Transverse colon (tissue), 4 donors: ENCODE measurements around the gene SLC2A4. TPM values are rescaled to one million over a fixed set of nuclear protein-coding genes. Genes with fewer than 3 reads are reported as not detected.

Source experiments
- DNase-seq: peaks from one replicate; pipeline ENCODE4 v3.0.0-alpha.2; 2019
- H3K27ac ChIP-seq, 4 donors: fragments of 200-600 bp; sonication (generic); 2 replicates each; pipeline ENCODE4 v1.5.1; 2016 to 2018; ENCODE audit warnings: inconsistent platforms in 4 of 4
- H3K27me3 ChIP-seq: fragments of 200-600 bp; sonication (generic); 2 replicates; pipeline ENCODE4 v1.5.1; 2017; ENCODE audit warnings: inconsistent platforms
- H3K36me3 ChIP-seq, 4 donors: fragments of 200-600 bp; sonication (generic); 2 replicates each; pipeline ENCODE4 v1.5.1; 2017 to 2019; ENCODE audit warnings: inconsistent platforms in 4 of 4
- H3K4me1 ChIP-seq, 4 donors: fragments of 200-600 bp; sonication (generic); 2 replicates each; pipeline ENCODE4 v1.5.1; 2017 to 2020; ENCODE audit warnings: inconsistent platforms in 4 of 4
- H3K4me3 ChIP-seq, 4 donors: fragments of 200-600 bp; sonication (generic); 1 replicate in 1 of 4; 2 replicates in 3 of 4; pipeline versions ENCODE4 v1.5.1 to v1.6.1; 2017 to 2019; ENCODE audit warnings: inconsistent platforms in 4 of 4
- H3K9me3 ChIP-seq, 2 donors: fragments of 200-600 bp; sonication (generic); 2 replicates each; pipeline ENCODE4 v1.5.1; 2017 to 2019; ENCODE audit warnings: inconsistent platforms in 2 of 2
- EP300 ChIP-seq: sonication (generic); formaldehyde crosslinking; IDR thresholded peaks from one replicate; pipeline ENCODE4 v1.6.1; 2017; ENCODE audit warnings: antibody characterized with exemption, low read depth
- POLR2A ChIP-seq: fragments of 450-650 bp; IDR thresholded peaks from one replicate; pipeline ENCODE4 v1.6.1; 2016; ENCODE audit warnings: antibody characterized with exemption, mild to moderate bottlenecking, moderate library complexity
- POLR2AphosphoS5 ChIP-seq, 3 donors: sonication (generic); formaldehyde crosslinking; IDR thresholded peaks; one replicate each; pipeline ENCODE4 v1.6.1; 2016; ENCODE audit warnings: antibody characterized with exemption in 3 of 3
- WGBS, 2 donors: methylation state at CpG; one replicate each; pipeline ENCODE4 v1.1.5; 2018; ENCODE audit warnings: low coverage in 1 of 2; 5-methylcytosine and 5-hydroxymethylcytosine counted together
- in situ Hi-C, 4 donors: fragments of 200-750 bp; cut with MboI; loops; one replicate each; pipeline versions ENCODE4 v1.15.0 to v1.15.1; 2017; ENCODE audit warnings: low sequenced_read_pairs in 3 of 4, low pct_ligation_motif_present in 1 of 4, low pct_unique_long_range_greater_than_20kb in 1 of 4
- intact Hi-C: fragments of 100-400 bp; cut with DNase I; formaldehyde crosslinking; loops from one replicate; pipeline ENCODE4 v1.15.1; 2023; ENCODE audit warnings: low total_unique reads
- total RNA-seq, 4 donors: library from RNA; depleted of rRNA; stranded (reverse); fragments of >200 nt; gene quantifications; one replicate each; pipeline ENCODE4 v1.1.0, GENCODE V29; 2016
- TF ChIP-seq, protein P1 (sequence below), 5 experiments: fragments of 200-600 bp in 3 of 5; fragments of 450-650 bp in 2 of 5; sonication (generic) in 3 of 5; IDR thresholded peaks; 1 replicate in 2 of 5; 2 replicates in 3 of 5; pipeline ENCODE4 v1.5.1; 2016 to 2017; ENCODE audit warnings: antibody characterized with exemption in 5 of 5, inconsistent platforms in 3 of 5, mild to moderate bottlenecking in 2 of 5, moderate library complexity in 1 of 5

Gene SLC2A4
- total RNA-seq, 4 donors from 2014 or later: 9.7 to 35.5 (median 20.3) TPM

- no peaks in the 10 kb centered on the region for H3K27me3 ChIP-seq
- no peaks in the 10 kb centered on the region for H3K36me3 ChIP-seq
- no peak for TF ChIP-seq POLR2A
- no peak for TF ChIP-seq EP300
- no peak for TF ChIP-seq POLR2AphosphoS5 (IDR thresholded peaks at IDR 0.05)
- peaks cover 12 to 33% (median 27%) of the 10 kb centered on the region in 4 donors for H3K4me1 ChIP-seq
- 94% methylated on average over 16 of the region's 16 CpGs; no CpG with 5 or more reads in 1 of the 2 donors for WGBS, 2 donors
- DNase-seq: no peak
- peak overlapping the region in 1 of 4 donors; percentile 84 for H3K27ac ChIP-seq
- in situ Hi-C loops: loop anchor here in 2 of 4 donors (25.0 kb wide), 1 partner anchor 248 kb away; the partner anchor contains the start of genes SLC16A11 (in 2 of the 2) and SLC16A13 (in 2 of the 2)
- H3K9me3 ChIP-seq: no peaks in the 10 kb centered on the region
- H3K4me3 ChIP-seq: no peak overlapping the region
- intact Hi-C loops: no loop called here
Observed at GRCh38 chr17:7284911-7285310, 3.4 kb downstream of the SLC2A4 start.

- DNase-seq: no peak
- intact Hi-C loops (no loop called here), in situ Hi-C loops (loop anchor here in 2 of 4 donors (25.0 kb wide), 1 partner anchor 248 kb away; the partner anchor contains the start of genes SLC16A11 (in 2 of the 2) and SLC16A13 (in 2 of the 2))
- Histone ChIP-seq H3K27me3 (no peaks in the 10 kb centered on the region), H3K27ac (no peak overlapping the region), H3K36me3 (no peaks in the 10 kb centered on the region), H3K4me3 (no peak overlapping the region), H3K9me3 (no peaks in the 10 kb centered on the region), H3K4me1 (peaks cover 10 to 27% (median 20%) of the 10 kb centered on the region in 4 donors)
- WGBS, 2 donors: 88% methylated on average over 11 of the region's 12 CpGs; no CpG with 5 or more reads in 1 of the 2 donors
- no peak for TF ChIP-seq POLR2AphosphoS5 (IDR thresholded peaks at IDR 0.05)
- TF ChIP-seq POLR2A: no peak
- TF ChIP-seq EP300: no peak
- TF ChIP-seq, protein P1, sequence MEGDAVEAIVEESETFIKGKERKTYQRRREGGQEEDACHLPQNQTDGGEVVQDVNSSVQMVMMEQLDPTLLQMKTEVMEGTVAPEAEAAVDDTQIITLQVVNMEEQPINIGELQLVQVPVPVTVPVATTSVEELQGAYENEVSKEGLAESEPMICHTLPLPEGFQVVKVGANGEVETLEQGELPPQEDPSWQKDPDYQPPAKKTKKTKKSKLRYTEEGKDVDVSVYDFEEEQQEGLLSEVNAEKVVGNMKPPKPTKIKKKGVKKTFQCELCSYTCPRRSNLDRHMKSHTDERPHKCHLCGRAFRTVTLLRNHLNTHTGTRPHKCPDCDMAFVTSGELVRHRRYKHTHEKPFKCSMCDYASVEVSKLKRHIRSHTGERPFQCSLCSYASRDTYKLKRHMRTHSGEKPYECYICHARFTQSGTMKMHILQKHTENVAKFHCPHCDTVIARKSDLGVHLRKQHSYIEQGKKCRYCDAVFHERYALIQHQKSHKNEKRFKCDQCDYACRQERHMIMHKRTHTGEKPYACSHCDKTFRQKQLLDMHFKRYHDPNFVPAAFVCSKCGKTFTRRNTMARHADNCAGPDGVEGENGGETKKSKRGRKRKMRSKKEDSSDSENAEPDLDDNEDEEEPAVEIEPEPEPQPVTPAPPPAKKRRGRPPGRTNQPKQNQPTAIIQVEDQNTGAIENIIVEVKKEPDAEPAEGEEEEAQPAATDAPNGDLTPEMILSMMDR (IDR thresholded peaks at IDR 0.05): no peak
Observed at GRCh38 chr17:7285679-7286078, 4.2 kb downstream of the SLC2A4 start.

DNA sequence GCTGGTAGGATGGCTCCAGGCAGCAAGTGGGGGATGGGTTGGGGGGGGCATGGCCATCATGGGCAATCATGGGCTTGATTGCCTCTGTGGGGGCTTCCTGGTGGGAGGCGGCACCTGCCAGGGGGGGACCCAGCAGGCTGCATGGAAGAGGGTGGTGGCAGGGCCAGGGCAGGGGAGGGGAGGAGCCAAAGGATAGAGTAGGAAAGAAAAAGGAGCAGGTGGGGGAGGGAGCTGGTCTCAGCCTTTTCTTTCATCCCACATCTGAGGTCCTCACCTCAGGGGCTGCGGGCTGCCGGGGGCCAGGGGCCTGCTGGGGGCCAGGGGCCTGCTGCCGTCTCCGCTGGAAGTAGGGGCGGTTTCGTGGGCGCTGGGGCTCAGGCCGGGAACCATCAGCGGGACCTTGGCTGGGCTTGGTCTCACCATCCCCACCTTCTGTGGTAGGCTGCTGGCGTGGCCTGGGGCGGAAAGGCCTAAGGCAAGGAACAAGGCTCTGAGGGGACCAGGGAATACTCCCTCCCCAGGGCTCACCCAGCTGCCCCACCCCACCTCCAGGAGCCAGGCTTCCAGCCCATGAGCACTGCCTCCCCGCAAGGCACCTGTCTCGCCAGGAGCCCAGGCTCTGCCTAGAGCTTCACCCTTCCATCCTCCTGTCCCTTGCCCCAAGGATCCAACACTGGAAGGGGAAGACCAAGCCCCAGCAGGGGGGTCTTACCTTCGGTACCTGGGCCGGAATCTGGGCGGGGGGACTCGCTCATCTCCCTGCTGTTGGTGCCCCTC lies 7.9 kb downstream of the SLC2A4 start:
- peaks cover 8 to 32% (median 25%) of the 10 kb centered on the region in 4 donors for H3K4me1 ChIP-seq
- in situ Hi-C loops: loop anchor here in 2 of 4 donors (25.0 kb wide), 1 partner anchor 252 kb away; the partner anchor contains the start of genes SLC16A11 (in 2 of the 2) and SLC16A13 (in 2 of the 2)

DNA sequence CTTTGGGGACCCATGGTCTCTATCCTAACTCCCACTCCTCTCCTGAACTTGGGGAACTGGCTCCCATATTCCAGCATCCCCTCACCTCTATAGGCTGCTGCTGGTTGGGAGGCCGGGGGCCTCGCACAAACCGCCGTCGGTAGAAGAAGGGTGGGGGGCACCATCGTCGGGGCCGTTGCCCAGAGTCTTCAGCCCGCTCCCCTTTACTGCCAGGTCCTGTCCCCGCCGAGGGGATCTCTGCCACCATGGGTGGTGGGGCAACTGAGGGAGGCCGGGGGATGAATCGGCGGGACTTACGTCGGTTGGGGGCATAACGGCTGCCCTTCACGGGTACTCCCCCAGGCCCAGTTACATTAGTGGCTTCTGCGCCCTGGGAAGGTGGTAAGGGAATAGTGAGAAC lies 8.6 kb downstream of the SLC2A4 start:
- WGBS, 2 donors: 90 to 93% methylated on average over 3 to 19 of the region's 19 CpGs

More for the DNA sequence above, 7.9 kb downstream of the SLC2A4 start:
- H3K27me3 ChIP-seq: peaks cover 14% of the 10 kb centered on the region
- no peak for DNase-seq
- H3K4me3 ChIP-seq: no peak overlapping the region
- TF ChIP-seq, protein P1 (IDR thresholded peaks at IDR 0.05): no peak
- TF ChIP-seq POLR2AphosphoS5 (IDR thresholded peaks at IDR 0.05) (no peak), EP300 (no peak)
- H3K27ac ChIP-seq: no peak overlapping the region
- H3K9me3 ChIP-seq: no peaks in the 10 kb centered on the region
- intact Hi-C loops: no loop called here
- WGBS, 2 donors: 68% methylated on average over 17 of the region's 18 CpGs; no CpG with 5 or more reads in 1 of the 2 donors
- no peaks in the 10 kb centered on the region for H3K36me3 ChIP-seq

More for the DNA sequence above, 8.6 kb downstream of the SLC2A4 start:
- in situ Hi-C loops: loop anchor here in 2 of 4 donors (25.0 kb wide), 1 partner anchor 253 kb away; the partner anchor contains the start of genes SLC16A11 (in 2 of the 2) and SLC16A13 (in 2 of the 2)
- peaks cover 21% of the 10 kb centered on the region for H3K27me3 ChIP-seq
- H3K4me3 ChIP-seq: no peak overlapping the region
- no peaks in the 10 kb centered on the region for H3K9me3 ChIP-seq
- no peak for DNase-seq
- TF ChIP-seq POLR2A (no peak), EP300 (no peak), POLR2AphosphoS5 (IDR thresholded peaks at IDR 0.05) (no peak)
- TF ChIP-seq, protein P1 (IDR thresholded peaks at IDR 0.05): no peak
- H3K36me3 ChIP-seq: no peaks in the 10 kb centered on the region
- intact Hi-C loops: no loop called here
- no peak overlapping the region for H3K27ac ChIP-seq
- H3K4me1 ChIP-seq: peaks cover 13 to 38% (median 30%) of the 10 kb centered on the region in 4 donors
